A549 (cell line): ENCODE measurements around the gene TOP3B. TPM values are rescaled to one million over a fixed set of nuclear protein-coding genes. Genes with fewer than 3 reads are reported as not detected.

Experiments used
- ATAC-seq, 2 experiments: fragments of 200-7000 bp in 1 of 2; fragments of >200 bp in 1 of 2; cut with Nextera tagmentation in 1 of 2; cut with Tn5 transposase in 1 of 2; 3 replicates each; pipeline versions ENCODE4 v1.8.0 to v1.9.1; 2018 to 2020; ENCODE audit warnings: mild to moderate bottlenecking in 1 of 2, moderate library complexity in 1 of 2
- CTCF ChIA-PET: fragments of 300-600 bp; sonication (Branson Sonifier 250); formaldehyde crosslinking; extraction: SDS; loops from one replicate; lab custom pipeline; 2021; ENCODE audit warnings: antibody characterized with exemption, inconsistent platforms; lab: Yijun Ruan, JAX
- POLR2A ChIA-PET: fragments of 350-600 bp; formaldehyde crosslinking; extraction: SDS; loops from one replicate; lab custom pipeline; 2021; ENCODE audit warnings: antibody characterized with exemption, inconsistent platforms; lab: Yijun Ruan, JAX
- DNase-seq, 2 experiments: peaks; one replicate each; pipeline versions ENCODE4 v3.0.0 to v3.0.0-alpha.2; 2011 to 2016; ENCODE audit warnings: low read depth in 1 of 2, low spot score in 1 of 2
- FAIRE-seq: peaks from 2 replicates; lab custom pipeline; 2011; peaks lifted over from hg19 to GRCh38; lab: Jason Lieb, UNC
- H3K27ac ChIP-seq, 2 experiments: fragments of >200 bp; sonication (Bioruptor Twin); formaldehyde crosslinking; 3 replicates each; pipeline ENCODE4 v1.5.1; 2016 to 2017
- H3K4me1 ChIP-seq: fragments of >200 bp; sonication (Bioruptor Twin); formaldehyde crosslinking; 3 replicates; pipeline ENCODE4 v1.6.1; 2016
- H3K4me2 ChIP-seq: fragments of >200 bp; sonication (Bioruptor Twin); formaldehyde crosslinking; 3 replicates; pipeline ENCODE4 v1.6.1; 2016
- H3K4me3 ChIP-seq: fragments of >200 bp; sonication (Bioruptor Twin); formaldehyde crosslinking; 3 replicates; pipeline ENCODE4 v1.5.1; 2016
- H3K9me3 ChIP-seq: fragments of >200 bp; sonication (Bioruptor Twin); formaldehyde crosslinking; 3 replicates; pipeline ENCODE4 v1.6.1; 2016
- CBX8 ChIP-seq: fragments of 200-600 bp; sonication (generic); IDR thresholded peaks from 2 replicates; pipeline ENCODE4 v1.6.1; 2016
- CEBPB ChIP-seq, 2 experiments: fragments of >200 bp in 1 of 2; sonication (Bioruptor Twin) in 1 of 2; formaldehyde crosslinking in 1 of 2; IDR thresholded peaks; 2 replicates each; pipeline ENCODE4 v1.6.1; 2012 to 2016
- CHD4 ChIP-seq: fragments of 200-600 bp; sonication (generic); IDR thresholded peaks from 2 replicates; pipeline ENCODE4 v1.6.1; 2016; ENCODE audit warnings: antibody characterized with exemption, mild to moderate bottlenecking, borderline replicate concordance
- E2F6 ChIP-seq: IDR thresholded peaks from 2 replicates; pipeline ENCODE4 v1.6.1; 2012; ENCODE audit warnings: low read depth, borderline replicate concordance
- EHF ChIP-seq: fragments of 250-450 bp; sonication (Bioruptor Pico); IDR thresholded peaks from 2 replicates; pipeline ENCODE4 v1.5.0; 2020; ENCODE audit warnings: mild to moderate bottlenecking
- ELK1 ChIP-seq: fragments of 150-350 bp; IDR thresholded peaks from 2 replicates; pipeline ENCODE4 v1.6.1; 2014; ENCODE audit warnings: low read depth, mild to moderate bottlenecking, low read length
- ESRRA ChIP-seq: fragments of 150-350 bp; IDR thresholded peaks from 2 replicates; pipeline ENCODE4 v1.6.1; 2014; ENCODE audit warnings: mild to moderate bottlenecking, low read length, borderline replicate concordance
- HOXB13 ChIP-seq: fragments of 250-450 bp; sonication (Bioruptor Pico); IDR thresholded peaks from 2 replicates; pipeline ENCODE4 v1.5.0; 2020; ENCODE audit warnings: low read depth, mild to moderate bottlenecking, moderate library complexity
- KDM5A ChIP-seq: fragments of 200-600 bp; sonication (generic); IDR thresholded peaks from 2 replicates; pipeline ENCODE4 v1.6.1; 2016; ENCODE audit warnings: antibody characterized with exemption, mild to moderate bottlenecking
- MAFK ChIP-seq: fragments of 450-650 bp; IDR thresholded peaks from 2 replicates; pipeline ENCODE4 v1.6.1; 2014; ENCODE audit not compliant: partially characterized antibody
- NR3C1 ChIP-seq: fragments of >200 bp; sonication (Bioruptor Twin); formaldehyde crosslinking; IDR thresholded peaks from 3 replicates; pipeline ENCODE4 v1.6.1; 2017
- POLR2A ChIP-seq: IDR thresholded peaks from 2 replicates; pipeline ENCODE4 v1.6.1; 2012; ENCODE audit warnings: mild to moderate bottlenecking, low read length
- POLR2AphosphoS2 ChIP-seq: conservative IDR thresholded peaks from 2 replicates; pipeline ENCODE4 v1.6.1; 2012; ENCODE audit warnings: low read length, improper control_type of control experiment, inconsistent platforms
- RARB ChIP-seq: fragments of 250-450 bp; sonication (Bioruptor Pico); IDR thresholded peaks from 2 replicates; pipeline ENCODE4 v1.8.0; 2021; ENCODE audit warnings: mild to moderate bottlenecking, moderate library complexity
- RCOR1 ChIP-seq: fragments of 150-350 bp; IDR thresholded peaks from 2 replicates; pipeline ENCODE4 v1.6.1; 2014; ENCODE audit warnings: antibody characterized with exemption, low read length, low read depth
- RFX5 ChIP-seq: fragments of 450-650 bp; IDR thresholded peaks from 2 replicates; pipeline ENCODE4 v1.7.1; 2014; ENCODE audit warnings: antibody characterized with exemption, mild to moderate bottlenecking, moderate library complexity
- SMC3 ChIP-seq: fragments of >200 bp; sonication (Bioruptor Twin); formaldehyde crosslinking; IDR thresholded peaks from 3 replicates; pipeline ENCODE4 v1.6.1; 2018; ENCODE audit warnings: inconsistent platforms
- TFCP2L1 ChIP-seq: fragments of 250-450 bp; sonication (Bioruptor Pico); IDR thresholded peaks from 2 replicates; pipeline ENCODE4 v1.5.0; 2021; ENCODE audit warnings: mild to moderate bottlenecking
- TP53 ChIP-seq: fragments of 250-450 bp; sonication (Bioruptor Pico); IDR thresholded peaks from 2 replicates; pipeline ENCODE4 v1.5.0; 2021; ENCODE audit warnings: mild to moderate bottlenecking, moderate library complexity
- USF2 ChIP-seq: fragments of 450-650 bp; IDR thresholded peaks from 2 replicates; pipeline ENCODE4 v1.6.1; 2014; ENCODE audit warnings: antibody characterized with exemption
- WGBS: methylation state at CpG from one replicate; pipeline ENCODE4 v1.1.6; 2017; ENCODE audit errors: missing lambda C conversion rate; 5-methylcytosine and 5-hydroxymethylcytosine counted together
- polyA plus RNA-seq, 4 experiments: library from polyadenylated mRNA; depleted of rRNA in 3 of 4; stranded (reverse); fragments of >200 nt; fragmentation: RNase III in 1 of 4; extraction: RNeasy Plus Mini Kit Qiagen cat#74134 plus additional on column Dnase treatment in 1 of 4; gene quantifications; 2 replicates in 3 of 4; 3 replicates in 1 of 4; pipeline ENCODE4 v1.2.3, GENCODE V29; 2011 to 2017
- TF ChIP-seq, protein P1 (sequence below): fragments of >200 bp; sonication (Bioruptor Twin); formaldehyde crosslinking; IDR thresholded peaks from 3 replicates; pipeline ENCODE4 v1.5.1; 2016
- TF ChIP-seq, protein P2 (sequence below): fragments of 250-450 bp; sonication (Bioruptor Pico); IDR thresholded peaks from 2 replicates; pipeline ENCODE4 v1.5.0; 2021; ENCODE audit warnings: mild to moderate bottlenecking, moderate library complexity, borderline replicate concordance

The TOP3B gene
- polyA plus RNA-seq, 2 of the 4 experiments (the other 2 are of a cell fraction): 11.5 to 19.8 TPM

DNA sequence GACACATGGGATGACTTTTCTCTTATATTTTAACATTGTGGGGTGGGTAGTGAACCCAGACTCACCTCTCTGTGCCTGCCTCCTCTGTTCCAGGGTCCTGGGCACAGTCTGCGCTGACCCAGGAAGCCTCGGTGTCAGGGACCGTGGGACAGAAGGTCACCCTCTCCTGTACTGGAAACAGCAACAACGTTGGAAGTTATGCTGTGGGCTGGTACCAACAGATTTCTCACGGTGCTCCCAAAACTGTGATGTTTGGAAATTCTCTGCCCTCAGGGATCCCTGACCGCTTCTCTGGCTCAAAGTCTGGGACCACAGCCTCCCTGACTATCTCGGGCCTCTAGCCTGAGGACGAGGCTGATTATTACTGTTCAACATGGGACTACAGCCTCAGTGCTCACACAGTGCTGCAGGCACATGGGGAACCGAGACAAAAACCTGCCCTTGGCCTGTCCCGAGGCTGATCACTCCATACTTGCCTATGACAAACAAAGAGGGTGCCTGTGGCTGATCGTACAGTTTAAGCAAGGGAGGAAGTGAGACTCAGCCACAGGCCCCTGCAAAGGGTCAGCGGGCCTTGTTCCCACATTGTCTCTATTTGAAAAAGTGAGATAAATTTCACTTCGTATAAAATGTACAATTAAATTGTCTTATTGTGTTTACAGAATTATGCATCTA is 43.7 kb upstream of the TOP3B start:
- ChIA-PET CTCF (interaction anchor here (1.6 kb wide), 1 partner anchor 16 kb away, joined by 4 read pairs; no protein-coding TSS in a partner anchor), POLR2A (no interaction called here)
- Histone ChIP-seq H3K27ac (no peak overlapping the region), H3K4me3 (no peak overlapping the region), H3K4me1 (no peaks in the 10 kb centered on the region), H3K9me3 (no peaks in the 10 kb centered on the region), H3K4me2 (no peak overlapping the region)
- DNase-seq (no peak), FAIRE-seq (no peak), ATAC-seq (no peak)
- TF ChIP-seq CBX8: no peak
- TF ChIP-seq, protein P1, sequence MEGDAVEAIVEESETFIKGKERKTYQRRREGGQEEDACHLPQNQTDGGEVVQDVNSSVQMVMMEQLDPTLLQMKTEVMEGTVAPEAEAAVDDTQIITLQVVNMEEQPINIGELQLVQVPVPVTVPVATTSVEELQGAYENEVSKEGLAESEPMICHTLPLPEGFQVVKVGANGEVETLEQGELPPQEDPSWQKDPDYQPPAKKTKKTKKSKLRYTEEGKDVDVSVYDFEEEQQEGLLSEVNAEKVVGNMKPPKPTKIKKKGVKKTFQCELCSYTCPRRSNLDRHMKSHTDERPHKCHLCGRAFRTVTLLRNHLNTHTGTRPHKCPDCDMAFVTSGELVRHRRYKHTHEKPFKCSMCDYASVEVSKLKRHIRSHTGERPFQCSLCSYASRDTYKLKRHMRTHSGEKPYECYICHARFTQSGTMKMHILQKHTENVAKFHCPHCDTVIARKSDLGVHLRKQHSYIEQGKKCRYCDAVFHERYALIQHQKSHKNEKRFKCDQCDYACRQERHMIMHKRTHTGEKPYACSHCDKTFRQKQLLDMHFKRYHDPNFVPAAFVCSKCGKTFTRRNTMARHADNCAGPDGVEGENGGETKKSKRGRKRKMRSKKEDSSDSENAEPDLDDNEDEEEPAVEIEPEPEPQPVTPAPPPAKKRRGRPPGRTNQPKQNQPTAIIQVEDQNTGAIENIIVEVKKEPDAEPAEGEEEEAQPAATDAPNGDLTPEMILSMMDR: no peak
- no peak for TF ChIP-seq CEBPB (IDR thresholded peaks at IDR 0.05)
- no peak for TF ChIP-seq USF2
- no peak for TF ChIP-seq HOXB13 (CRISPR knock-in tag)
- WGBS: 56% methylated on average over 12 of the region's 13 CpGs

GRCh38 chr22:22025320-22026156 is 43.0 kb upstream of the TOP3B start:
- POLR2A ChIA-PET: no interaction called here
- FAIRE-seq (no peak), ATAC-seq (no peak), DNase-seq (no peak)
- TF ChIP-seq ESRRA (no peak), E2F6 (no peak), POLR2A (no peak), TP53 (CRISPR knock-in tag) (no peak), TFCP2L1 (CRISPR knock-in tag) (no peak), ELK1 (no peak), USF2 (no peak), KDM5A (no peak), MAFK (no peak), NR3C1 (no peak), RCOR1 (no peak), EHF (CRISPR knock-in tag) (no peak), CEBPB (IDR thresholded peaks at IDR 0.05) (no peak), SMC3 (no peak), CHD4 (no peak), RARB (CRISPR knock-in tag) (no peak), POLR2AphosphoS2 (no peak), RFX5 (no peak)
- TF ChIP-seq, protein P1: no peak
- TF ChIP-seq, protein P2, sequence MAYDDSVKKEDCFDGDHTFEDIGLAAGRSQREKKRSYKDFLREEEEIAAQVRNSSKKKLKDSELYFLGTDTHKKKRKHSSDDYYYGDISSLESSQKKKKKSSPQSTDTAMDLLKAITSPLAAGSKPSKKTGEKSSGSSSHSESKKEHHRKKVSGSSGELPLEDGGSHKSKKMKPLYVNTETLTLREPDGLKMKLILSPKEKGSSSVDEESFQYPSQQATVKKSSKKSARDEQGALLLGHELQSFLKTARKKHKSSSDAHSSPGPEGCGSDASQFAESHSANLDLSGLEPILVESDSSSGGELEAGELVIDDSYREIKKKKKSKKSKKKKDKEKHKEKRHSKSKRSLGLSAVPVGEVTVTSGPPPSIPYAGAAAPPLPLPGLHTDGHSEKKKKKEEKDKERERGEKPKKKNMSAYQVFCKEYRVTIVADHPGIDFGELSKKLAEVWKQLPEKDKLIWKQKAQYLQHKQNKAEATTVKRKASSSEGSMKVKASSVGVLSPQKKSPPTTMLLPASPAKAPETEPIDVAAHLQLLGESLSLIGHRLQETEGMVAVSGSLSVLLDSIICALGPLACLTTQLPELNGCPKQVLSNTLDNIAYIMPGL (CRISPR knock-in tag): no peak
- no peaks in the 10 kb centered on the region for H3K9me3 ChIP-seq
- H3K27ac ChIP-seq: no peak overlapping the region
- no peak overlapping the region for H3K4me2 ChIP-seq
- no peak overlapping the region for H3K4me3 ChIP-seq
- H3K4me1 ChIP-seq: no peaks in the 10 kb centered on the region
- CTCF ChIA-PET: no interaction called here
- WGBS: 33% methylated on average over 5 of the region's 7 CpGs
